HFFc6 (cell line): ENCODE results near the gene METTL14. TPM values are rescaled to one million over a fixed set of nuclear protein-coding genes. Genes with fewer than 3 reads are reported as not detected.

ENCODE experiments used
- DNase-seq: peaks from one replicate; pipeline ENCODE4 v3.0.0-alpha.2; 2018
- H3K27ac Mint-ChIP-seq: 2 replicates; pipeline ENCODE4 v1.8.0; 2020; ENCODE audit warnings: mild to moderate bottlenecking, mixed read lengths
- H3K27me3 Mint-ChIP-seq: 2 replicates; pipeline ENCODE4 v1.8.0; 2021; ENCODE audit warnings: mild to moderate bottlenecking, moderate library complexity, mixed read lengths; ENCODE audit not compliant: insufficient read depth
- H3K36me3 Mint-ChIP-seq: 2 replicates; pipeline ENCODE4 v1.8.0; 2021; ENCODE audit warnings: low read depth, mixed read lengths
- H3K4me1 Mint-ChIP-seq: 2 replicates; pipeline ENCODE4 v1.8.0; 2020; ENCODE audit warnings: low read depth, mixed read lengths
- H3K4me3 Mint-ChIP-seq: 2 replicates; pipeline ENCODE4 v1.8.0; 2020; ENCODE audit warnings: mild to moderate bottlenecking, moderate library complexity, mixed read lengths
- H3K9me3 Mint-ChIP-seq: 2 replicates; pipeline ENCODE4 v1.8.0; 2020; ENCODE audit warnings: mild to moderate bottlenecking, mixed read lengths
- CTCF ChIP-seq: fragments of 200-600 bp; sonication (generic); IDR thresholded peaks from 2 replicates; pipeline ENCODE4 v1.5.0; 2021; ENCODE audit warnings: antibody characterized with exemption, mild to moderate bottlenecking
- total RNA-seq, 6 experiments: library from RNA; stranded (reverse); fragmentation: NEBNext Ultra II Directional; extraction: Animal tissue kit (Norgen Biotek cat#: 25700); gene quantifications; 2 replicates in 1 of 6; 3 replicates in 5 of 6; pipeline ENCODE4 v1.2.3, GENCODE V29; 2021

The METTL14 gene
- total RNA-seq, 6 experiments from 2014 or later: 35.2 to 44.9 (median 39.5) TPM

- Mint-ChIP-seq H3K27ac (peak overlapping the region; percentile 34), H3K4me3 (peak overlapping the region; percentile 20), H3K36me3 (peaks cover 79% of the 10 kb centered on the region), H3K27me3 (no peaks in the 10 kb centered on the region; the same call in 1 of the 2 replicates), H3K9me3 (no peaks in the 10 kb centered on the region), H3K4me1 (peaks cover 99% of the 10 kb centered on the region)
- no peak for TF ChIP-seq CTCF
- DNase-seq: no peak
Measured at GRCh38 chr4:118759481-118759880, 74.3 kb downstream of the METTL14 start.

- Mint-ChIP-seq H3K9me3 (no peaks in the 10 kb centered on the region), H3K4me3 (no peak overlapping the region), H3K27ac (peak overlapping the region; percentile 38), H3K4me1 (peaks cover 99% of the 10 kb centered on the region), H3K36me3 (peaks cover 79% of the 10 kb centered on the region), H3K27me3 (no peaks in the 10 kb centered on the region; the same call in 1 of the 2 replicates)
- no peak for TF ChIP-seq CTCF
- DNase-seq: no peak
Measured at GRCh38 chr4:118760092-118760491, 74.9 kb downstream of the METTL14 start.

GRCh38 chr4:118760493-118760892, 75.3 kb downstream of the METTL14 start:
- no peak for TF ChIP-seq CTCF

GRCh38 chr4:118761397-118762016, 76.3 kb downstream of the METTL14 start:
- Mint-ChIP-seq H3K4me3 (no peak overlapping the region), H3K36me3 (peaks cover 69% of the 10 kb centered on the region), H3K9me3 (no peaks in the 10 kb centered on the region), H3K27me3 (no peaks in the 10 kb centered on the region; the same call in 1 of the 2 replicates), H3K27ac (peak overlapping the region; percentile 4; the same call in 1 of the 2 replicates), H3K4me1 (peaks cover 99% of the 10 kb centered on the region)
- no peak for DNase-seq
- TF ChIP-seq CTCF: no peak

More at GRCh38 chr4:118760493-118760892, 75.3 kb downstream of the METTL14 start:
- H3K27ac Mint-ChIP-seq: peak overlapping the region; percentile 38; the same call in 1 of the 2 replicates
- H3K4me1 Mint-ChIP-seq: peaks cover 99% of the 10 kb centered on the region
- H3K9me3 Mint-ChIP-seq: no peaks in the 10 kb centered on the region
- no peak for DNase-seq
- no peaks in the 10 kb centered on the region; the same call in 1 of the 2 replicates for H3K27me3 Mint-ChIP-seq
- peaks cover 75% of the 10 kb centered on the region for H3K36me3 Mint-ChIP-seq
- H3K4me3 Mint-ChIP-seq: no peak overlapping the region

- DNase-seq: no peak
- Mint-ChIP-seq H3K4me3 (no peak overlapping the region), H3K27me3 (no peaks in the 10 kb centered on the region; the same call in 1 of the 2 replicates), H3K9me3 (no peaks in the 10 kb centered on the region), H3K4me1 (peaks cover 99% of the 10 kb centered on the region), H3K27ac (no peak overlapping the region), H3K36me3 (peaks cover 71% of the 10 kb centered on the region)
- TF ChIP-seq CTCF: no peak
Measured at GRCh38 chr4:118762155-118762554, 77.0 kb downstream of the METTL14 start.
